WTC11 (cell line): Measurements from ENCODE around the gene CLASP1. TPM values are rescaled to one million over a fixed set of nuclear protein-coding genes. Genes with fewer than 3 reads are reported as not detected.

ENCODE experiments used
- ATAC-seq: fragments of 200-7000 bp; cut with Tn5 transposase; 2 replicates; pipeline ENCODE4 v1.10.0; 2021; ENCODE audit warnings: mild to moderate bottlenecking, moderate library complexity
- CTCF ChIA-PET: fragments of 300-600 bp; sonication (Branson Sonifier 250); formaldehyde crosslinking; loops from one replicate; lab custom pipeline; 2021; ENCODE audit warnings: antibody characterized with exemption; lab: Charles Lee
- POLR2A ChIA-PET: fragments of 350-600 bp; sonication (Branson Sonifier 250); formaldehyde crosslinking; loops from one replicate; lab custom pipeline; 2021; ENCODE audit warnings: antibody characterized with exemption; lab: Charles Lee
- DNase-seq: peaks from one replicate; pipeline ENCODE4 v3.0.0; 2021; ENCODE audit warnings: low spot score
- H3K27ac Mint-ChIP-seq: 2 replicates; pipeline ENCODE4 v1.8.0; 2021; ENCODE audit warnings: mixed read lengths
- H3K27me3 Mint-ChIP-seq: 2 replicates; pipeline ENCODE4 v1.8.0; 2021; ENCODE audit warnings: low read depth, mild to moderate bottlenecking, moderate library complexity, mixed read lengths
- H3K36me3 Mint-ChIP-seq: 2 replicates; pipeline ENCODE4 v1.8.0; 2021; ENCODE audit warnings: mixed read lengths
- H3K4me1 Mint-ChIP-seq: 2 replicates; pipeline ENCODE4 v1.8.0; 2022; ENCODE audit warnings: mixed read lengths
- H3K4me3 Mint-ChIP-seq: 2 replicates; pipeline ENCODE4 v1.8.0; 2021; ENCODE audit warnings: mild to moderate bottlenecking, moderate library complexity, mixed read lengths
- H3K9me3 Mint-ChIP-seq: 2 replicates; pipeline ENCODE4 v1.8.0; 2021; ENCODE audit warnings: mixed read lengths
- CDX4 ChIP-seq: fragments of 250-450 bp; sonication (Bioruptor Pico); IDR thresholded peaks from 2 replicates; pipeline ENCODE4 v1.9.0; 2021; ENCODE audit warnings: moderate library complexity, mild to moderate bottlenecking, inconsistent platforms, borderline replicate concordance
- CREM ChIP-seq: sonication (generic); formaldehyde crosslinking; IDR thresholded peaks from 2 replicates; pipeline ENCODE4 v1.8.1; 2022; ENCODE audit warnings: mild to moderate bottlenecking, missing genetic modification reagents, moderate library complexity
- ERG ChIP-seq: fragments of 250-450 bp; sonication (Bioruptor Pico); IDR thresholded peaks from 2 replicates; pipeline ENCODE4 v1.8.0; 2021; ENCODE audit warnings: mild to moderate bottlenecking
- JAZF1 ChIP-seq: fragments of 250-450 bp; sonication (Bioruptor Pico); IDR thresholded peaks from 2 replicates; pipeline ENCODE4 v1.9.0; 2021; ENCODE audit warnings: moderate library complexity, mild to moderate bottlenecking, inconsistent platforms
- MYBL2 ChIP-seq: sonication (generic); formaldehyde crosslinking; IDR thresholded peaks from 2 replicates; pipeline ENCODE4 v1.8.1; 2023; ENCODE audit warnings: mild to moderate bottlenecking, moderate library complexity, missing genetic modification reagents
- SMAD3 ChIP-seq: sonication (generic); formaldehyde crosslinking; IDR thresholded peaks from 2 replicates; pipeline ENCODE4 v1.8.0; 2022; ENCODE audit warnings: missing genetic modification reagents, mild to moderate bottlenecking, borderline replicate concordance
- SMAD4 ChIP-seq: sonication (generic); formaldehyde crosslinking; IDR thresholded peaks from 2 replicates; pipeline ENCODE4 v1.8.0; 2022; ENCODE audit warnings: mild to moderate bottlenecking, missing genetic modification reagents
- TCF7 ChIP-seq: sonication (generic); formaldehyde crosslinking; IDR thresholded peaks from 2 replicates; pipeline ENCODE4 v1.8.0; 2022; ENCODE audit warnings: mild to moderate bottlenecking, low read depth, missing genetic modification reagents, moderate library complexity
- ZBTB43 ChIP-seq: sonication (generic); formaldehyde crosslinking; IDR thresholded peaks from 2 replicates; pipeline ENCODE4 v1.8.1; 2023; ENCODE audit warnings: mild to moderate bottlenecking, missing genetic modification reagents
- ZNF138 ChIP-seq: sonication (generic); formaldehyde crosslinking; conservative IDR thresholded peaks from 2 replicates; pipeline ENCODE4 v1.8.1; 2022; ENCODE audit warnings: mild to moderate bottlenecking, moderate library complexity, missing genetic modification reagents
- ZNF232 ChIP-seq: sonication (generic); formaldehyde crosslinking; IDR thresholded peaks from 2 replicates; pipeline ENCODE4 v1.8.0; 2022; ENCODE audit warnings: mild to moderate bottlenecking, missing genetic modification reagents
- ZNF416 ChIP-seq: fragments of 250-450 bp; sonication (Bioruptor Pico); IDR thresholded peaks from 2 replicates; pipeline ENCODE4 v1.9.0; 2021; ENCODE audit warnings: mild to moderate bottlenecking, inconsistent platforms
- ZNF425 ChIP-seq: fragments of 250-450 bp; sonication (Bioruptor Pico); conservative IDR thresholded peaks from 2 replicates; pipeline ENCODE4 v1.9.0; 2021; ENCODE audit warnings: mild to moderate bottlenecking
- total RNA-seq: library from RNA; stranded (reverse); gene quantifications from 3 replicates; pipeline ENCODE4 v1.2.3, GENCODE V29; 2021
- TF ChIP-seq, protein P1 (sequence below): sonication (generic); formaldehyde crosslinking; IDR thresholded peaks from 2 replicates; pipeline ENCODE4 v1.8.1; 2022; ENCODE audit warnings: mild to moderate bottlenecking, missing genetic modification reagents, moderate library complexity, borderline replicate concordance
- TF ChIP-seq, protein P2 (sequence below): fragments of 250-450 bp; sonication (Bioruptor Pico); IDR thresholded peaks from 2 replicates; pipeline ENCODE4 v2.1.2; 2022; ENCODE audit warnings: mild to moderate bottlenecking, moderate library complexity
- TF ChIP-seq, protein P3 (sequence below): sonication (generic); formaldehyde crosslinking; IDR thresholded peaks from 2 replicates; pipeline ENCODE4 v1.8.0; 2023; ENCODE audit warnings: mild to moderate bottlenecking, missing genetic modification reagents

Gene CLASP1
- total RNA-seq, 1 experiment from 2014 or later = 50.0 TPM

DNA sequence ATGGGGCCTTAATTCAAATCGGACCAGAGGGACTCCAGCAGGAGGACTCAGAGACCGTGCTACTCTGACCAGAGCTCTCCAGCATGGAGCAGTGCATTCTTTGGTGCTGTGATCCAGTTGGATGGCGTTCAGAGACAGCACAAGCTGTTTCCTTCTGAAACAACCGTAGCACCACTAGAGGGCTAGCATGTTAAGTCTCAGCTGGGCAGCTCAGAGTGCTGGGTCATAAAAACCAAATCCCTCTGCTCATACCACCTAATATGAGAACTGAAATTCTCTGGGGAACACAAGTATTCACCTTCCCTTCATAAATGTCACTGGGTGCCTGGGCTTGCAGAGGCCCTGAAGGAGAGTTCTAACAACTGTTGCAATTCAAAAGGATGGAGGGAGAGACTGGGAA, 266.5 kb downstream of the CLASP1 start:
- TF ChIP-seq TCF7 (CRISPR knock-in tag) (no peak), SMAD3 (CRISPR knock-in tag) (no peak), ZBTB43 (CRISPR knock-in tag) (no peak)
- ChIA-PET CTCF (interaction anchor here (0.6 to 1.5 kb wide), 5 partner anchors 20 to 254 kb away, joined by 3 to 6 read pairs (median 3); no protein-coding TSS in a partner anchor), POLR2A (no interaction called here)
- Mint-ChIP-seq H3K9me3 (no peaks in the 10 kb centered on the region), H3K4me3 (no peak overlapping the region), H3K36me3 (peaks cover 47% of the 10 kb centered on the region), H3K27ac (no peak overlapping the region), H3K4me1 (no peaks in the 10 kb centered on the region), H3K27me3 (no peaks in the 10 kb centered on the region)
- no peak for DNase-seq
- peak; percentile 82 for ATAC-seq

- peaks cover 63% of the 10 kb centered on the region for H3K36me3 Mint-ChIP-seq
- no peak for TF ChIP-seq ZNF232 (CRISPR knock-in tag)
- no peak for TF ChIP-seq ZNF416 (CRISPR knock-in tag)
- TF ChIP-seq JAZF1 (CRISPR knock-in tag) = no peak
- no peak for TF ChIP-seq CDX4 (CRISPR knock-in tag)
- TF ChIP-seq, protein P1, sequence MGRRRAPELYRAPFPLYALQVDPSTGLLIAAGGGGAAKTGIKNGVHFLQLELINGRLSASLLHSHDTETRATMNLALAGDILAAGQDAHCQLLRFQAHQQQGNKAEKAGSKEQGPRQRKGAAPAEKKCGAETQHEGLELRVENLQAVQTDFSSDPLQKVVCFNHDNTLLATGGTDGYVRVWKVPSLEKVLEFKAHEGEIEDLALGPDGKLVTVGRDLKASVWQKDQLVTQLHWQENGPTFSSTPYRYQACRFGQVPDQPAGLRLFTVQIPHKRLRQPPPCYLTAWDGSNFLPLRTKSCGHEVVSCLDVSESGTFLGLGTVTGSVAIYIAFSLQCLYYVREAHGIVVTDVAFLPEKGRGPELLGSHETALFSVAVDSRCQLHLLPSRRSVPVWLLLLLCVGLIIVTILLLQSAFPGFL (CRISPR knock-in tag) = no peak
- no peak for TF ChIP-seq SMAD4 (CRISPR knock-in tag)
- no peak for TF ChIP-seq ZNF425 (CRISPR knock-in tag)
- TF ChIP-seq ERG = no peak
- TF ChIP-seq CREM (CRISPR knock-in tag) = no peak
- TF ChIP-seq, protein P2, sequence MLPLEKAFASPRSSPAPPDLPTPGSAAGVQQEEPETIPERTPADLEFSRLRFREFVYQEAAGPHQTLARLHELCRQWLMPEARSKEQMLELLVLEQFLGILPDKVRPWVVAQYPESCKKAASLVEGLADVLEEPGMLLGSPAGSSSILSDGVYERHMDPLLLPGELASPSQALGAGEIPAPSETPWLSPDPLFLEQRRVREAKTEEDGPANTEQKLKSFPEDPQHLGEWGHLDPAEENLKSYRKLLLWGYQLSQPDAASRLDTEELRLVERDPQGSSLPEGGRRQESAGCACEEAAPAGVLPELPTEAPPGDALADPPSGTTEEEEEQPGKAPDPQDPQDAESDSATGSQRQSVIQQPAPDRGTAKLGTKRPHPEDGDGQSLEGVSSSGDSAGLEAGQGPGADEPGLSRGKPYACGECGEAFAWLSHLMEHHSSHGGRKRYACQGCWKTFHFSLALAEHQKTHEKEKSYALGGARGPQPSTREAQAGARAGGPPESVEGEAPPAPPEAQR (CRISPR knock-in tag) = no peak
- no peak for TF ChIP-seq ZNF138 (CRISPR knock-in tag)
- TF ChIP-seq MYBL2 (CRISPR knock-in tag) = no peak
- TF ChIP-seq, protein P3, sequence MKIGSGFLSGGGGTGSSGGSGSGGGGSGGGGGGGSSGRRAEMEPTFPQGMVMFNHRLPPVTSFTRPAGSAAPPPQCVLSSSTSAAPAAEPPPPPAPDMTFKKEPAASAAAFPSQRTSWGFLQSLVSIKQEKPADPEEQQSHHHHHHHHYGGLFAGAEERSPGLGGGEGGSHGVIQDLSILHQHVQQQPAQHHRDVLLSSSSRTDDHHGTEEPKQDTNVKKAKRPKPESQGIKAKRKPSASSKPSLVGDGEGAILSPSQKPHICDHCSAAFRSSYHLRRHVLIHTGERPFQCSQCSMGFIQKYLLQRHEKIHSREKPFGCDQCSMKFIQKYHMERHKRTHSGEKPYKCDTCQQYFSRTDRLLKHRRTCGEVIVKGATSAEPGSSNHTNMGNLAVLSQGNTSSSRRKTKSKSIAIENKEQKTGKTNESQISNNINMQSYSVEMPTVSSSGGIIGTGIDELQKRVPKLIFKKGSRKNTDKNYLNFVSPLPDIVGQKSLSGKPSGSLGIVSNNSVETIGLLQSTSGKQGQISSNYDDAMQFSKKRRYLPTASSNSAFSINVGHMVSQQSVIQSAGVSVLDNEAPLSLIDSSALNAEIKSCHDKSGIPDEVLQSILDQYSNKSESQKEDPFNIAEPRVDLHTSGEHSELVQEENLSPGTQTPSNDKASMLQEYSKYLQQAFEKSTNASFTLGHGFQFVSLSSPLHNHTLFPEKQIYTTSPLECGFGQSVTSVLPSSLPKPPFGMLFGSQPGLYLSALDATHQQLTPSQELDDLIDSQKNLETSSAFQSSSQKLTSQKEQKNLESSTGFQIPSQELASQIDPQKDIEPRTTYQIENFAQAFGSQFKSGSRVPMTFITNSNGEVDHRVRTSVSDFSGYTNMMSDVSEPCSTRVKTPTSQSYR (CRISPR knock-in tag) = no peak
- no peak for DNase-seq
- no peak overlapping the region for H3K27ac Mint-ChIP-seq
- CTCF ChIA-PET = no interaction called here
- no peak overlapping the region for H3K4me3 Mint-ChIP-seq
- no peaks in the 10 kb centered on the region for H3K4me1 Mint-ChIP-seq
- no peak for ATAC-seq
- no peaks in the 10 kb centered on the region for H3K27me3 Mint-ChIP-seq
- peaks cover 10% of the 10 kb centered on the region; the same call in 1 of the 2 replicates for H3K9me3 Mint-ChIP-seq
- POLR2A ChIA-PET = no interaction called here
These were observed 271.6 kb downstream of the CLASP1 start for GRCh38 chr2:121377646-121378045.
